GM23338 (cell line): ENCODE measurements around the gene PIK3C3. TPM values are rescaled to one million over a fixed set of nuclear protein-coding genes. Genes with fewer than 3 reads are reported as not detected.

Experiments
- ATAC-seq: fragments of 200-7000 bp; cut with Tn5 transposase; 3 replicates; pipeline ENCODE4 v1.9.1; 2020
- DNase-seq: peaks from one replicate; pipeline ENCODE4 v3.0.0-alpha.2; 2015; ENCODE audit warnings: low spot score
- H2AFZ ChIP-seq: fragments of 200-600 bp; sonication (generic); 2 replicates; pipeline ENCODE4 v1.8.0; 2016; ENCODE audit warnings: antibody characterized with exemption, mild to moderate bottlenecking, moderate library complexity
- H3F3A ChIP-seq: fragments of 200-600 bp; sonication (generic); replicated peaks from 2 replicates; pipeline ENCODE4 v1.8.0; 2017; ENCODE audit warnings: antibody characterized with exemption, mixed run types, low read depth
- H3K27ac ChIP-seq: fragments of 200-600 bp; sonication (generic); 2 replicates; pipeline ENCODE4 v1.6.1; 2016; ENCODE audit warnings: low read depth
- H3K27me3 ChIP-seq: fragments of 200-600 bp; sonication (generic); 2 replicates; pipeline ENCODE4 v1.8.0; 2016; ENCODE audit warnings: mild to moderate bottlenecking, mixed run types, moderate library complexity; ENCODE audit not compliant: insufficient read depth
- H3K36me3 ChIP-seq: fragments of 200-600 bp; sonication (generic); 2 replicates; pipeline ENCODE4 v1.8.0; 2016; ENCODE audit warnings: mild to moderate bottlenecking; ENCODE audit not compliant: insufficient read depth
- H3K4me1 ChIP-seq: fragments of 200-600 bp; sonication (generic); 2 replicates; pipeline ENCODE4 v1.8.0; 2016; ENCODE audit warnings: mild to moderate bottlenecking, moderate library complexity; ENCODE audit not compliant: insufficient read depth
- H3K4me2 ChIP-seq: fragments of 200-600 bp; sonication (generic); 2 replicates; pipeline ENCODE4 v1.7.1; 2017; ENCODE audit warnings: mixed run types
- H3K4me3 ChIP-seq: fragments of 200-600 bp; sonication (generic); 2 replicates; pipeline ENCODE4 v1.6.1; 2016; ENCODE audit warnings: mixed run types
- H3K79me2 ChIP-seq: fragments of 200-600 bp; sonication (generic); replicated peaks from 2 replicates; pipeline ENCODE4 v1.8.0; 2017; ENCODE audit warnings: mild to moderate bottlenecking; ENCODE audit not compliant: insufficient read depth
- H3K9me2 ChIP-seq: fragments of 200-600 bp; sonication (generic); 2 replicates; pipeline ENCODE4 v1.8.0; 2017; ENCODE audit not compliant: insufficient read depth
- H4K20me1 ChIP-seq: fragments of 200-600 bp; sonication (generic); replicated peaks from 2 replicates; pipeline ENCODE4 v1.8.0; 2017; ENCODE audit warnings: mild to moderate bottlenecking; ENCODE audit not compliant: insufficient read depth
- H3K27ac Mint-ChIP-seq: 2 replicates; pipeline ENCODE4 v1.8.0; 2020; ENCODE audit warnings: inconsistent platforms, mild to moderate bottlenecking, moderate library complexity, mixed read lengths
- H3K27me3 Mint-ChIP-seq: 3 replicates; pipeline ENCODE4 v1.8.0; 2022; ENCODE audit warnings: low read depth, mild to moderate bottlenecking, moderate library complexity, mixed read lengths, inconsistent platforms; ENCODE audit not compliant: insufficient read depth, poor library complexity
- H3K36me3 Mint-ChIP-seq: 3 replicates; pipeline ENCODE4 v1.8.0; 2021; ENCODE audit warnings: low read depth, mild to moderate bottlenecking, inconsistent platforms, moderate library complexity, mixed read lengths
- H3K4me1 Mint-ChIP-seq: 3 replicates; pipeline ENCODE4 v1.8.0; 2020; ENCODE audit warnings: mild to moderate bottlenecking, inconsistent platforms, mixed read lengths
- H3K4me3 Mint-ChIP-seq: 3 replicates; pipeline ENCODE4 v1.8.0; 2021; ENCODE audit warnings: moderate library complexity, mild to moderate bottlenecking, inconsistent platforms, mixed read lengths
- H3K9me3 Mint-ChIP-seq: 3 replicates; pipeline ENCODE4 v1.8.0; 2020; ENCODE audit warnings: moderate library complexity, mild to moderate bottlenecking, inconsistent platforms, mixed read lengths
- EZH2 ChIP-seq: fragments of 200-600 bp; sonication (generic); IDR thresholded peaks from one replicate; pipeline ENCODE4 v1.8.0; 2017; ENCODE audit warnings: antibody characterized with exemption, mild to moderate bottlenecking, low read depth; ENCODE audit not compliant: unreplicated experiment
- EZH2phosphoT487 ChIP-seq: fragments of 200-600 bp; sonication (generic); IDR thresholded peaks from one replicate; pipeline ENCODE4 v1.8.1; 2018; ENCODE audit warnings: antibody characterized with exemption; ENCODE audit not compliant: unreplicated experiment
- NANOG ChIP-seq: IDR thresholded peaks from 2 replicates; pipeline ENCODE4 v1.6.1; 2016; ENCODE audit warnings: antibody characterized with exemption, borderline replicate concordance
- POLR2AphosphoS5 ChIP-seq: IDR thresholded peaks from 2 replicates; pipeline ENCODE4 v1.6.1; 2016; ENCODE audit warnings: antibody characterized with exemption, low read depth
- ZNF114 ChIP-seq: fragments of 250-450 bp; sonication (Bioruptor Pico); IDR thresholded peaks from 2 replicates; pipeline ENCODE4 v1.5.0; 2020; ENCODE audit warnings: mild to moderate bottlenecking, moderate library complexity
- ZNF331 ChIP-seq: fragments of 250-450 bp; sonication (Bioruptor Pico); IDR thresholded peaks from 2 replicates; pipeline ENCODE4 v1.5.0; 2020; ENCODE audit warnings: low read depth, mild to moderate bottlenecking, moderate library complexity
- polyA plus RNA-seq: library from polyadenylated mRNA; unstranded; fragments of >200 nt; fragmentation: Nextera tagmentation; extraction: Ambion mirVana; gene quantifications from 2 replicates; pipeline ENCODE4 v1.2.1, GENCODE V29; 2016
- total RNA-seq: library from RNA; depleted of rRNA; stranded (reverse); fragments of >200 nt; shearing (Covaris generic); gene quantifications from 2 replicates; pipeline ENCODE4 v1.2.3, GENCODE V29; 2014
- TF ChIP-seq, protein P1 (sequence below): IDR thresholded peaks from 2 replicates; pipeline ENCODE4 v1.6.1; 2016; ENCODE audit warnings: antibody characterized with exemption
- TF ChIP-seq, protein P2 (sequence below), 2 experiments: fragments of 200-600 bp in 1 of 2; sonication (generic) in 1 of 2; conservative IDR thresholded peaks; 2 replicates each; pipeline versions ENCODE4 v1.5.1 to v1.6.1; 2016 to 2017; ENCODE audit warnings: antibody characterized with exemption in 2 of 2, low read depth in 2 of 2, mild to moderate bottlenecking in 2 of 2, moderate library complexity in 1 of 2
- TF ChIP-seq, protein P3 (sequence below): IDR thresholded peaks from one replicate; pipeline ENCODE4 v1.6.1; 2018; ENCODE audit warnings: antibody characterized with exemption; ENCODE audit not compliant: unreplicated experiment

Gene PIK3C3
- total and polyA plus RNA-seq, 2 experiments from 2014 or later = 25.9 to 35.4 TPM

DNA sequence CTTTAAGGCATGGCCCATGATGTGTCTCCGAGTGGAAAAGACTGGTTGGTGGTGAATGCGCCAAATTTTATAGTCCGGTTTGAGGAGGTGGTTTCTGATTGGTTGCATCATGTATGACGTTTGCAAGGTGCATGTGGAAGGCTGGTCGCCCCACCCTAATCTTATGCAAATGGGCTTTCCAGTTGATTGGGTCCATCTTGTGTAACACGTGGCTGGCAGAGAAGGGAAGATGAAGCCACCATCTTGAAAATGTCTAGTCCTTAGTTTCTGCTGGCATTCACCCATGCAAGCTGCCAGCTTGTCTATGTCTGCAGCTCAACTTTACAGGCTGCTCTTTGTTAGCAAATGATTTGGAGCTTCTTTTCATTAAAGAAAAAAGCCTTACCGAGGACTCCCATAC, 132.2 kb downstream of the PIK3C3 start (continued):
- TF ChIP-seq, protein P1, sequence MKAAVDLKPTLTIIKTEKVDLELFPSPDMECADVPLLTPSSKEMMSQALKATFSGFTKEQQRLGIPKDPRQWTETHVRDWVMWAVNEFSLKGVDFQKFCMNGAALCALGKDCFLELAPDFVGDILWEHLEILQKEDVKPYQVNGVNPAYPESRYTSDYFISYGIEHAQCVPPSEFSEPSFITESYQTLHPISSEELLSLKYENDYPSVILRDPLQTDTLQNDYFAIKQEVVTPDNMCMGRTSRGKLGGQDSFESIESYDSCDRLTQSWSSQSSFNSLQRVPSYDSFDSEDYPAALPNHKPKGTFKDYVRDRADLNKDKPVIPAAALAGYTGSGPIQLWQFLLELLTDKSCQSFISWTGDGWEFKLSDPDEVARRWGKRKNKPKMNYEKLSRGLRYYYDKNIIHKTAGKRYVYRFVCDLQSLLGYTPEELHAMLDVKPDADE = no peak
- TF ChIP-seq NANOG (no peak), EZH2 (no peak)
- TF ChIP-seq, protein P2, sequence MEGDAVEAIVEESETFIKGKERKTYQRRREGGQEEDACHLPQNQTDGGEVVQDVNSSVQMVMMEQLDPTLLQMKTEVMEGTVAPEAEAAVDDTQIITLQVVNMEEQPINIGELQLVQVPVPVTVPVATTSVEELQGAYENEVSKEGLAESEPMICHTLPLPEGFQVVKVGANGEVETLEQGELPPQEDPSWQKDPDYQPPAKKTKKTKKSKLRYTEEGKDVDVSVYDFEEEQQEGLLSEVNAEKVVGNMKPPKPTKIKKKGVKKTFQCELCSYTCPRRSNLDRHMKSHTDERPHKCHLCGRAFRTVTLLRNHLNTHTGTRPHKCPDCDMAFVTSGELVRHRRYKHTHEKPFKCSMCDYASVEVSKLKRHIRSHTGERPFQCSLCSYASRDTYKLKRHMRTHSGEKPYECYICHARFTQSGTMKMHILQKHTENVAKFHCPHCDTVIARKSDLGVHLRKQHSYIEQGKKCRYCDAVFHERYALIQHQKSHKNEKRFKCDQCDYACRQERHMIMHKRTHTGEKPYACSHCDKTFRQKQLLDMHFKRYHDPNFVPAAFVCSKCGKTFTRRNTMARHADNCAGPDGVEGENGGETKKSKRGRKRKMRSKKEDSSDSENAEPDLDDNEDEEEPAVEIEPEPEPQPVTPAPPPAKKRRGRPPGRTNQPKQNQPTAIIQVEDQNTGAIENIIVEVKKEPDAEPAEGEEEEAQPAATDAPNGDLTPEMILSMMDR (conservative IDR thresholded peaks at IDR 0.05; ENCODE audit: low read depth in 2 of 2) = no peak

- no peaks in the 10 kb centered on the region for H3K36me3 ChIP-seq
- no peaks in the 10 kb centered on the region for H3K9me2 ChIP-seq
- no peaks in the 10 kb centered on the region for H3F3A ChIP-seq
- Mint-ChIP-seq H3K27me3 (no peaks in the 10 kb centered on the region), H3K4me3 (no peak overlapping the region), H3K27ac (no peak overlapping the region), H3K36me3 (no peaks in the 10 kb centered on the region), H3K9me3 (no peaks in the 10 kb centered on the region), H3K4me1 (no peaks in the 10 kb centered on the region)
- H3K4me3 ChIP-seq = no peak overlapping the region
- no peak overlapping the region for H2AFZ ChIP-seq
- H3K4me1 ChIP-seq = no peaks in the 10 kb centered on the region
- H3K4me2 ChIP-seq = no peak overlapping the region
- no peak for DNase-seq
- ATAC-seq = no peak
- no peak overlapping the region for H3K27ac ChIP-seq
- no peaks in the 10 kb centered on the region for H3K79me2 ChIP-seq
- H3K27me3 ChIP-seq = no peaks in the 10 kb centered on the region
- no peaks in the 10 kb centered on the region for H4K20me1 ChIP-seq
- no peak for TF ChIP-seq POLR2AphosphoS5
- TF ChIP-seq, protein P3, sequence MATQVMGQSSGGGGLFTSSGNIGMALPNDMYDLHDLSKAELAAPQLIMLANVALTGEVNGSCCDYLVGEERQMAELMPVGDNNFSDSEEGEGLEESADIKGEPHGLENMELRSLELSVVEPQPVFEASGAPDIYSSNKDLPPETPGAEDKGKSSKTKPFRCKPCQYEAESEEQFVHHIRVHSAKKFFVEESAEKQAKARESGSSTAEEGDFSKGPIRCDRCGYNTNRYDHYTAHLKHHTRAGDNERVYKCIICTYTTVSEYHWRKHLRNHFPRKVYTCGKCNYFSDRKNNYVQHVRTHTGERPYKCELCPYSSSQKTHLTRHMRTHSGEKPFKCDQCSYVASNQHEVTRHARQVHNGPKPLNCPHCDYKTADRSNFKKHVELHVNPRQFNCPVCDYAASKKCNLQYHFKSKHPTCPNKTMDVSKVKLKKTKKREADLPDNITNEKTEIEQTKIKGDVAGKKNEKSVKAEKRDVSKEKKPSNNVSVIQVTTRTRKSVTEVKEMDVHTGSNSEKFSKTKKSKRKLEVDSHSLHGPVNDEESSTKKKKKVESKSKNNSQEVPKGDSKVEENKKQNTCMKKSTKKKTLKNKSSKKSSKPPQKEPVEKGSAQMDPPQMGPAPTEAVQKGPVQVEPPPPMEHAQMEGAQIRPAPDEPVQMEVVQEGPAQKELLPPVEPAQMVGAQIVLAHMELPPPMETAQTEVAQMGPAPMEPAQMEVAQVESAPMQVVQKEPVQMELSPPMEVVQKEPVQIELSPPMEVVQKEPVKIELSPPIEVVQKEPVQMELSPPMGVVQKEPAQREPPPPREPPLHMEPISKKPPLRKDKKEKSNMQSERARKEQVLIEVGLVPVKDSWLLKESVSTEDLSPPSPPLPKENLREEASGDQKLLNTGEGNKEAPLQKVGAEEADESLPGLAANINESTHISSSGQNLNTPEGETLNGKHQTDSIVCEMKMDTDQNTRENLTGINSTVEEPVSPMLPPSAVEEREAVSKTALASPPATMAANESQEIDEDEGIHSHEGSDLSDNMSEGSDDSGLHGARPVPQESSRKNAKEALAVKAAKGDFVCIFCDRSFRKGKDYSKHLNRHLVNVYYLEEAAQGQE = no peak
- no peak for TF ChIP-seq EZH2phosphoT487
- no peak for TF ChIP-seq ZNF114
- TF ChIP-seq, protein P1 = no peak
- TF ChIP-seq, protein P2 (conservative IDR thresholded peaks at IDR 0.05; ENCODE audit: low read depth in 2 of 2) = no peak
- TF ChIP-seq ZNF331 (CRISPR knock-in tag) = no peak
These were observed 132.8 kb downstream of the PIK3C3 start for GRCh38 chr18:42087876-42088275.
